Cardiac septum (tissue), 1 donor: ENCODE data around the gene SLC47A1. TPM values are rescaled to one million over a fixed set of nuclear protein-coding genes. Genes with fewer than 3 reads are reported as not detected.
A peak's percentile ranks its signal among the peaks of the same experiment; 100 is the strongest.
"Not testable (repeated sequence)": the region's sequence is repeated elsewhere in the genome, so short reads cannot be mapped to it uniquely, and the experiment has no call there.

ENCODE experiments used
- DNase-seq: peaks from one replicate; pipeline ENCODE4 v3.0.0-alpha.2; 2020; ENCODE audit warnings: low spot score
- intact Hi-C: fragments of 100-400 bp; cut with DNase I; formaldehyde crosslinking; loops from one replicate; pipeline ENCODE4 v1.14.0; 2022
- total RNA-seq: library from RNA; stranded (reverse); fragmentation: NEBNext Ultra II Directional; extraction: Animal tissue kit (Norgen Biotek cat#: 25700); gene quantifications from one replicate; pipeline ENCODE4 v1.2.1, GENCODE V29; 2021
- donor health status: DM: no; HTN: no; CAD: no.

The SLC47A1 gene
- total RNA-seq, 1 donor from 2014 or later, result 11.8 TPM

- intact Hi-C loops, result no loop called here
- peak; percentile 63 for DNase-seq
Measured at GRCh38 chr17:19579867-19580565, 46.4 kb downstream of the SLC47A1 start.

GRCh38 chr17:19580566-19580920, 46.9 kb downstream of the SLC47A1 start:
- intact Hi-C loops, DNase-seq: not testable (repeated sequence)

GRCh38 chr17:19582152-19582551, 48.5 kb downstream of the SLC47A1 start:
- DNase-seq, intact Hi-C loops: not testable (repeated sequence)

GRCh38 chr17:19583871-19584270, 50.2 kb downstream of the SLC47A1 start:
- DNase-seq, result no peak
- intact Hi-C loops, result no loop called here

- intact Hi-C loops, result no loop called here
- no peak for DNase-seq
Measured at GRCh38 chr17:19590451-19590850, 56.8 kb downstream of the SLC47A1 start.

- intact Hi-C loops, result no loop called here
- DNase-seq, result no peak
Measured at GRCh38 chr17:19590912-19591551, 57.4 kb downstream of the SLC47A1 start.

GRCh38 chr17:19592316-19592715, 58.7 kb downstream of the SLC47A1 start:
- intact Hi-C loops, result no loop called here
- DNase-seq, result no peak

- DNase-seq, result no peak
- intact Hi-C loops, result no loop called here
Measured at GRCh38 chr17:19596869-19597268, 63.2 kb downstream of the SLC47A1 start.

- intact Hi-C loops, result no loop called here
- DNase-seq, result no peak
Measured at GRCh38 chr17:19610311-19610710, 76.7 kb downstream of the SLC47A1 start.

- intact Hi-C loops, result no loop called here
- DNase-seq, result no peak
Measured at GRCh38 chr17:19610879-19611278, 77.2 kb downstream of the SLC47A1 start.

GRCh38 chr17:19613979-19614378, 80.3 kb downstream of the SLC47A1 start:
- intact Hi-C loops, result no loop called here
- DNase-seq, result no peak

- intact Hi-C loops, result no loop called here
Measured at GRCh38 chr17:19614900-19615299, 81.2 kb downstream of the SLC47A1 start.

GRCh38 chr17:19618015-19618414, 84.4 kb downstream of the SLC47A1 start:
- DNase-seq, result no peak
- intact Hi-C loops, result no loop called here

More at GRCh38 chr17:19614900-19615299, 81.2 kb downstream of the SLC47A1 start:
- no peak for DNase-seq

- intact Hi-C loops, result no loop called here
- DNase-seq, result no peak
Measured at GRCh38 chr17:19619705-19620325, 86.2 kb downstream of the SLC47A1 start.

GRCh38 chr17:19621697-19622096, 88.0 kb downstream of the SLC47A1 start:
- DNase-seq, result no peak
- intact Hi-C loops, result no loop called here

- intact Hi-C loops, result no loop called here
- DNase-seq, result no peak
Measured at GRCh38 chr17:19626079-19626478, 92.4 kb downstream of the SLC47A1 start.

Other genes with a start within 250 kb of the SLC47A1 start
- 9.7 TPM for gene B9D1, start 171.1 kb upstream of the SLC47A1 start, total RNA-seq
- gene MAPK7, start 155.4 kb upstream of the SLC47A1 start, total RNA-seq, result 17.5 TPM
- 46.2 TPM for gene MFAP4, start 146.7 kb upstream of the SLC47A1 start, total RNA-seq
- 2.5 TPM for gene RNF112, start 122.6 kb upstream of the SLC47A1 start, total RNA-seq
- gene ALDH3A2, start 114.9 kb downstream of the SLC47A1 start, total RNA-seq, result 107 TPM
- not detected for gene SLC47A2, start 182.7 kb downstream of the SLC47A1 start, total RNA-seq
- 0.24 TPM for gene ALDH3A1, start 214.4 kb downstream of the SLC47A1 start, total RNA-seq